Parathyroid adenoma (tissue), 2 donors: ENCODE measurements around the gene SKIC2.

Experiments
- H2AFZ ChIP-seq: fragments of 300-600 bp; sonication (generic); one replicate; pipeline ENCODE4 v1.7.0; 2017; ENCODE audit warnings: antibody characterized with exemption, mild to moderate bottlenecking
- H3K27ac ChIP-seq: fragments of 300-600 bp; sonication (generic); one replicate; pipeline ENCODE4 v1.7.0; 2017
- H3K27me3 ChIP-seq: fragments of 300-600 bp; sonication (generic); one replicate; pipeline ENCODE4 v1.7.0; 2017; ENCODE audit warnings: low read length; ENCODE audit not compliant: control insufficient read depth, insufficient read depth
- H3K36me3 ChIP-seq: fragments of 300-600 bp; sonication (generic); one replicate; pipeline ENCODE4 v1.7.0; 2017; ENCODE audit warnings: low read length; ENCODE audit not compliant: control insufficient read depth, insufficient read depth
- H3K4me1 ChIP-seq: fragments of 300-600 bp; sonication (generic); one replicate; pipeline ENCODE4 v1.7.0; 2017; ENCODE audit warnings: control low read depth
- H3K4me2 ChIP-seq: fragments of 300-600 bp; sonication (generic); one replicate; pipeline ENCODE4 v1.7.0; 2017; ENCODE audit warnings: low read length
- H3K4me3 ChIP-seq: fragments of 300-600 bp; sonication (generic); one replicate; pipeline ENCODE4 v1.7.0; 2017; ENCODE audit warnings: low read depth, low read length
- H3K79me2 ChIP-seq: fragments of 300-600 bp; sonication (generic); one replicate; pipeline ENCODE4 v1.7.0; 2017; ENCODE audit warnings: control low read depth
- H3K9ac ChIP-seq: fragments of 300-600 bp; sonication (generic); one replicate; pipeline ENCODE4 v1.7.0; 2017; ENCODE audit warnings: mild to moderate bottlenecking
- H3K9me3 ChIP-seq: fragments of 300-600 bp; sonication (generic); one replicate; pipeline ENCODE4 v1.7.0; 2017; ENCODE audit warnings: low read length; ENCODE audit not compliant: control insufficient read depth
- TF ChIP-seq, protein P1 (sequence below): fragments of 300-600 bp; sonication (generic); IDR thresholded peaks from one replicate; pipeline ENCODE4 v1.7.0; 2017; ENCODE audit warnings: antibody characterized with exemption, mild to moderate bottlenecking
- donor health status: primary hyperparathyroidism.

The SKIC2 gene

GRCh38 chr6:31945154-31945506 is 13.8 kb upstream of the SKIC2 start:
- no peaks in the 10 kb centered on the region for H3K36me3 ChIP-seq
- peak overlapping the region; percentile 94 for H3K27ac ChIP-seq
- peaks cover 6% of the 10 kb centered on the region for H3K79me2 ChIP-seq
- H3K27me3 ChIP-seq: no peaks in the 10 kb centered on the region
- no peaks in the 10 kb centered on the region for H3K9me3 ChIP-seq
- peak overlapping the region; percentile 43 for H3K4me3 ChIP-seq
- H2AFZ ChIP-seq: peak overlapping the region; percentile 62
- no peak overlapping the region for H3K9ac ChIP-seq
- H3K4me1 ChIP-seq: peaks cover 43% of the 10 kb centered on the region
- TF ChIP-seq, protein P1, sequence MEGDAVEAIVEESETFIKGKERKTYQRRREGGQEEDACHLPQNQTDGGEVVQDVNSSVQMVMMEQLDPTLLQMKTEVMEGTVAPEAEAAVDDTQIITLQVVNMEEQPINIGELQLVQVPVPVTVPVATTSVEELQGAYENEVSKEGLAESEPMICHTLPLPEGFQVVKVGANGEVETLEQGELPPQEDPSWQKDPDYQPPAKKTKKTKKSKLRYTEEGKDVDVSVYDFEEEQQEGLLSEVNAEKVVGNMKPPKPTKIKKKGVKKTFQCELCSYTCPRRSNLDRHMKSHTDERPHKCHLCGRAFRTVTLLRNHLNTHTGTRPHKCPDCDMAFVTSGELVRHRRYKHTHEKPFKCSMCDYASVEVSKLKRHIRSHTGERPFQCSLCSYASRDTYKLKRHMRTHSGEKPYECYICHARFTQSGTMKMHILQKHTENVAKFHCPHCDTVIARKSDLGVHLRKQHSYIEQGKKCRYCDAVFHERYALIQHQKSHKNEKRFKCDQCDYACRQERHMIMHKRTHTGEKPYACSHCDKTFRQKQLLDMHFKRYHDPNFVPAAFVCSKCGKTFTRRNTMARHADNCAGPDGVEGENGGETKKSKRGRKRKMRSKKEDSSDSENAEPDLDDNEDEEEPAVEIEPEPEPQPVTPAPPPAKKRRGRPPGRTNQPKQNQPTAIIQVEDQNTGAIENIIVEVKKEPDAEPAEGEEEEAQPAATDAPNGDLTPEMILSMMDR: no peak
- peak overlapping the region; percentile 75 for H3K4me2 ChIP-seq

DNA sequence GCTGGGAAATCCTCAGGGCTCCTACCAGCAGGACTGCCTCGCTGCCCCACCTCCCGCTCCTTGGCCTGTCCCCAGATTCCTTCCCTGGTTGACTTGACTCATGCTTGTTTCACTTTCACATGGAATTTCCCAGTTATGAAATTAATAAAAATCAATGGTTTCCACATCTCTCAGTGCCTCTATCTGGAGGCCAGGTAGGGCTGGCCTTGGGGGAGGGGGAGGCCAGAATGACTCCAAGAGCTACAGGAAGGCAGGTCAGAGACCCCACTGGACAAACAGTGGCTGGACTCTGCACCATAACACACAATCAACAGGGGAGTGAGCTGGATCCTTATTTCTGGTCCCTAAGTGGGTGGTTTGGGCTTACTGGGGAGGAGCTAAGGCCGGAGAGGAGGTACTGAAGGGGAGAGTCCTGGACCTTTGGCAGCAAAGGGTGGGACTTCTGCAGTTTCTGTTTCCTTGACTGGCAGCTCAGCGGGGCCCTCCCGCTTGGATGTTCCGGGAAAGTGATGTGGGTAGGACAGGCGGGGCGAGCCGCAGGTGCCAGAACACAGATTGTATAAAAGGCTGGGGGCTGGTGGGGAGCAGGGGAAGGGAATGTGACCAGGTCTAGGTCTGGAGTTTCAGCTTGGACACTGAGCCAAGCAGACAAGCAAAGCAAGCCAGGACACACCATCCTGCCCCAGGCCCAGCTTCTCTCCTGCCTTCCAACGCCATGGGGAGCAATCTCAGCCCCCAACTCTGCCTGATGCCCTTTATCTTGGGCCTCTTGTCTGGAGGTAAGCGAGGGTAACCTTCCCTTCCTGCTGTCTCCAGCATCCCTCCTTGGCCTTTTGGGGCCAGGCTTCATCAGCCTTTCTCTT is 13.2 kb upstream of the SKIC2 start, which contains the start of gene CFB:
Gene CFB (plus strand): TSS at position 589 of the 863 bp plus-strand sequence. CDS start 127 bp downstream, at position 716.
- H3K27ac ChIP-seq: peak within 1 kb of the TSS; percentile 94
- H3K4me1 ChIP-seq: peaks cover 43% of the 10 kb centered on the region
- TF ChIP-seq, protein P1: no peak
- peak within 1 kb of the TSS; percentile 43 for H3K4me3 ChIP-seq
- H3K79me2 ChIP-seq: peaks cover 6% of the 10 kb centered on the region
- H2AFZ ChIP-seq: peak within 1 kb of the TSS; percentile 62
- peak within 1 kb of the TSS; percentile 2 for H3K9ac ChIP-seq
- no peaks in the 10 kb centered on the region for H3K36me3 ChIP-seq
- no peaks in the 10 kb centered on the region for H3K27me3 ChIP-seq
- peak within 1 kb of the TSS; percentile 75 for H3K4me2 ChIP-seq
- H3K9me3 ChIP-seq: no peaks in the 10 kb centered on the region

DNA sequence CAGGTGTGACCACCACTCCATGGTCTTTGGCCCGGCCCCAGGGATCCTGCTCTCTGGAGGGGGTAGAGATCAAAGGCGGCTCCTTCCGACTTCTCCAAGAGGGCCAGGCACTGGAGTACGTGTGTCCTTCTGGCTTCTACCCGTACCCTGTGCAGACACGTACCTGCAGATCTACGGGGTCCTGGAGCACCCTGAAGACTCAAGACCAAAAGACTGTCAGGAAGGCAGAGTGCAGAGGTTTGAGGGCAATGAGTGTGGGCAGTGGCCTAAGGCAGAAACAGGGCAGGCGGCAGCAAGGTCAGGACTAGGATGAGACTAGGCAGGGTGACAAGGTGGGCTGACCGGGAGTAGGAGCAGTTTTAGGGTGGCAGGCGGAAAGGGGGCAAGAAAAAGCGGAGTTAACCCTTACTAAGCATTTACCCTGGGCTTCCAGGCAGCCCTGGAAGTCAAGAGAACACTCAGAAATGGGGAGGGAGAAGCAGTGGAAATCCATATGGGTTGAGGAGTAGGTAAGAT is 12.5 kb upstream of the SKIC2 start:
- Histone ChIP-seq H3K9ac (peak overlapping the region; percentile 2), H3K4me2 (peak overlapping the region; percentile 75), H3K36me3 (no peaks in the 10 kb centered on the region), H3K27me3 (no peaks in the 10 kb centered on the region), H2AFZ (peak overlapping the region; percentile 62), H3K4me3 (peak overlapping the region; percentile 11), H3K27ac (peak overlapping the region; percentile 94), H3K79me2 (peaks cover 6% of the 10 kb centered on the region), H3K4me1 (peaks cover 43% of the 10 kb centered on the region), H3K9me3 (no peaks in the 10 kb centered on the region)
- TF ChIP-seq, protein P1: no peak

DNA sequence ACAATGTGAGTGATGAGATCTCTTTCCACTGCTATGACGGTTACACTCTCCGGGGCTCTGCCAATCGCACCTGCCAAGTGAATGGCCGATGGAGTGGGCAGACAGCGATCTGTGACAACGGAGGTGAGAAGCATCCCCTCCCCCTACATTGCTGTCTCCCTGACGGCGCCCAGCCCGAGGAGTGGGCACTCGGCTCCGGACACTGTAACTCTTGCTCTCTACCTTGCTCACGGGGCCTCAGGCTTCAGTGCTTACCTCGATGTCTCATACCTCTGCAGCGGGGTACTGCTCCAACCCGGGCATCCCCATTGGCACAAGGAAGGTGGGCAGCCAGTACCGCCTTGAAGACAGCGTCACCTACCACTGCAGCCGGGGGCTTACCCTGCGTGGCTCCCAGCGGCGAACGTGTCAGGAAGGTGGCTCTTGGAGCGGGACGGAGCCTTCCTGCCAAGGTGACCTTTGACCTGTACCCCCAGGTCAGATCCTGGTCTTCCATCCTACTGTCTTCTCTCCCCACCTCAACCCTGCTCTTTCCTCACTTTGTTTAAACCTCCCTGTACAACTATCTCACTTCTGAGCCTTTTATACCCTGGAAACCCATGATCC is 11.8 kb upstream of the SKIC2 start:
- H3K27me3 ChIP-seq: no peaks in the 10 kb centered on the region
- no peak overlapping the region for H3K4me3 ChIP-seq
- no peak overlapping the region for H3K9ac ChIP-seq
- peaks cover 48% of the 10 kb centered on the region for H3K4me1 ChIP-seq
- H2AFZ ChIP-seq: no peak overlapping the region
- H3K27ac ChIP-seq: peak overlapping the region; percentile 94
- H3K36me3 ChIP-seq: no peaks in the 10 kb centered on the region
- H3K4me2 ChIP-seq: no peak overlapping the region
- TF ChIP-seq, protein P1: no peak
- peaks cover 6% of the 10 kb centered on the region for H3K79me2 ChIP-seq
- H3K9me3 ChIP-seq: no peaks in the 10 kb centered on the region
